MCF 10A (cell line): ENCODE measurements around the gene KCNN1. TPM values are rescaled to one million over a fixed set of nuclear protein-coding genes. Genes with fewer than 3 reads are reported as not detected.

ENCODE experiments used
- BruUV-seq: library from RNA; stranded (reverse); fragments of 400-500 nt; replicated peaks from 2 replicates; lab custom pipeline; 2021; lab: Mats Ljungman, UMichigan
- CTCF ChIA-PET: fragments of 300-600 bp; sonication (Branson Sonifier 250); formaldehyde crosslinking; extraction: SDS; loops from one replicate; lab custom pipeline; 2021; ENCODE audit warnings: antibody characterized with exemption, inconsistent platforms; lab: Yijun Ruan, JAX
- POLR2A ChIA-PET: fragments of 300-600, 350-650 bp; sonication (Branson Sonifier 250); formaldehyde crosslinking; extraction: SDS; loops from one replicate; lab custom pipeline; 2020; ENCODE audit warnings: antibody characterized with exemption, inconsistent platforms; lab: Yijun Ruan, JAX
- DNase-seq: peaks from one replicate; pipeline ENCODE4 v3.0.0-alpha.2; 2018; ENCODE audit not compliant: unreplicated experiment
- H3K27ac Mint-ChIP-seq: one replicate; pipeline ENCODE4 v1.8.0; 2022; ENCODE audit warnings: mild to moderate bottlenecking, low read depth, mixed read lengths; ENCODE audit not compliant: unreplicated experiment
- H3K27me3 Mint-ChIP-seq: one replicate; pipeline ENCODE4 v1.8.0; 2022; ENCODE audit warnings: mixed read lengths; ENCODE audit not compliant: insufficient read depth, unreplicated experiment
- H3K36me3 Mint-ChIP-seq: one replicate; pipeline ENCODE4 v1.8.0; 2022; ENCODE audit warnings: mild to moderate bottlenecking, moderate library complexity, mixed read lengths; ENCODE audit not compliant: insufficient read depth, unreplicated experiment
- H3K4me1 Mint-ChIP-seq: one replicate; pipeline ENCODE4 v1.8.0; 2022; ENCODE audit warnings: mixed read lengths; ENCODE audit not compliant: insufficient read depth, unreplicated experiment
- H3K4me3 Mint-ChIP-seq: one replicate; pipeline ENCODE4 v1.8.0; 2022; ENCODE audit warnings: mild to moderate bottlenecking, moderate library complexity, mixed read lengths; ENCODE audit not compliant: unreplicated experiment
- H3K9me3 Mint-ChIP-seq: one replicate; pipeline ENCODE4 v1.8.0; 2022; ENCODE audit warnings: mixed read lengths; ENCODE audit not compliant: unreplicated experiment
- intact Hi-C: fragments of 100-400 bp; cut with micrococcal nuclease; formaldehyde crosslinking; loops from 2 replicates; pipeline ENCODE4 v1.14.1; 2022
- total RNA-seq: library from RNA; stranded (reverse); gene quantifications from 2 replicates; pipeline ENCODE4 v1.2.3, GENCODE V29; 2022
- TF ChIP-seq, protein P1 (sequence below): fragments of 200-600 bp; IDR thresholded peaks from one replicate; pipeline ENCODE4 v1.8.0; 2022; ENCODE audit warnings: antibody characterized with exemption, mild to moderate bottlenecking; ENCODE audit not compliant: unreplicated experiment

Gene KCNN1
- total RNA-seq, 1 experiment from 2014 or later, result not detected

DNA sequence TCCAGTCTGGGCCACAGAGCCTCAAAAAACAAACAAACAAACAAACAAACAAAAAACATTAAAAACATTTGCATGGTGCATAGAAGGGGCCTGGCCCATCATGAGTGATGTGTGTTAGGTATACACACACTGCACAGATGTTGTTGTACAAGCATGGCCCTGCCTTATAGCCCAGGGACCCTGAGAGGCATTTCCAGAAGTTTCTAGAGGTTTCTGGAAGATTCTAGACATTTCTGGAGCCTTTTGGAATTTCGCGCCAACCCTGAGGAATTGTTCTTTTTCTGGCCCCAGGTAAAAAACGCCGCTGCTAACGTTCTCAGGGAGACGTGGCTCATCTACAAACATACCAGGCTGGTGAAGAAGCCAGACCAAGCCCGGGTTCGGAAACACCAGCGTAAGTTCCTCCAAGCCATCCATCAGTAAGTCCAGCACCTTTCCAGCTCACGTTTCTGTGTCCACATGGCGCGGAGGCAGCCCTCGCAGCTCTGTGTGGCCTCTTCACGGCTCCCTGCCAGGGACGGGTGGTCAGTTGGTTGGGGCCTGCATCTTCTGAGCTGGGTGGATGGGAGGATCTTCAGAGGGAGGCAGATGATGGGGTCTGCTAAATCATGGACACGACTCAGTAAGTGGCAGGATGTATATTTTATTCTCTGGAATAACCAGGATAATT is 22.7 kb downstream of the KCNN1 start:
- no peaks in the 10 kb centered on the region for H3K27me3 Mint-ChIP-seq
- no peak overlapping the region for H3K27ac Mint-ChIP-seq
- H3K4me3 Mint-ChIP-seq, result no peak overlapping the region
- ChIA-PET CTCF (interaction anchor here (0.8 to 2.2 kb wide), 3 partner anchors 33 to 51 kb away, joined by 3 to 16 read pairs (median 4); no protein-coding TSS in a partner anchor), POLR2A (interaction anchor here (0.7 kb wide), 1 partner anchor 12 kb away, joined by 3 read pairs; no protein-coding TSS in a partner anchor)
- H3K4me1 Mint-ChIP-seq, result no peaks in the 10 kb centered on the region
- H3K9me3 Mint-ChIP-seq, result no peaks in the 10 kb centered on the region
- H3K36me3 Mint-ChIP-seq, result no peaks in the 10 kb centered on the region
- intact Hi-C loops, result no loop called here
- BruUV-seq, result no TSS peak
- TF ChIP-seq, protein P1, sequence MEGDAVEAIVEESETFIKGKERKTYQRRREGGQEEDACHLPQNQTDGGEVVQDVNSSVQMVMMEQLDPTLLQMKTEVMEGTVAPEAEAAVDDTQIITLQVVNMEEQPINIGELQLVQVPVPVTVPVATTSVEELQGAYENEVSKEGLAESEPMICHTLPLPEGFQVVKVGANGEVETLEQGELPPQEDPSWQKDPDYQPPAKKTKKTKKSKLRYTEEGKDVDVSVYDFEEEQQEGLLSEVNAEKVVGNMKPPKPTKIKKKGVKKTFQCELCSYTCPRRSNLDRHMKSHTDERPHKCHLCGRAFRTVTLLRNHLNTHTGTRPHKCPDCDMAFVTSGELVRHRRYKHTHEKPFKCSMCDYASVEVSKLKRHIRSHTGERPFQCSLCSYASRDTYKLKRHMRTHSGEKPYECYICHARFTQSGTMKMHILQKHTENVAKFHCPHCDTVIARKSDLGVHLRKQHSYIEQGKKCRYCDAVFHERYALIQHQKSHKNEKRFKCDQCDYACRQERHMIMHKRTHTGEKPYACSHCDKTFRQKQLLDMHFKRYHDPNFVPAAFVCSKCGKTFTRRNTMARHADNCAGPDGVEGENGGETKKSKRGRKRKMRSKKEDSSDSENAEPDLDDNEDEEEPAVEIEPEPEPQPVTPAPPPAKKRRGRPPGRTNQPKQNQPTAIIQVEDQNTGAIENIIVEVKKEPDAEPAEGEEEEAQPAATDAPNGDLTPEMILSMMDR, result no peak
- DNase-seq, result no peak

DNA sequence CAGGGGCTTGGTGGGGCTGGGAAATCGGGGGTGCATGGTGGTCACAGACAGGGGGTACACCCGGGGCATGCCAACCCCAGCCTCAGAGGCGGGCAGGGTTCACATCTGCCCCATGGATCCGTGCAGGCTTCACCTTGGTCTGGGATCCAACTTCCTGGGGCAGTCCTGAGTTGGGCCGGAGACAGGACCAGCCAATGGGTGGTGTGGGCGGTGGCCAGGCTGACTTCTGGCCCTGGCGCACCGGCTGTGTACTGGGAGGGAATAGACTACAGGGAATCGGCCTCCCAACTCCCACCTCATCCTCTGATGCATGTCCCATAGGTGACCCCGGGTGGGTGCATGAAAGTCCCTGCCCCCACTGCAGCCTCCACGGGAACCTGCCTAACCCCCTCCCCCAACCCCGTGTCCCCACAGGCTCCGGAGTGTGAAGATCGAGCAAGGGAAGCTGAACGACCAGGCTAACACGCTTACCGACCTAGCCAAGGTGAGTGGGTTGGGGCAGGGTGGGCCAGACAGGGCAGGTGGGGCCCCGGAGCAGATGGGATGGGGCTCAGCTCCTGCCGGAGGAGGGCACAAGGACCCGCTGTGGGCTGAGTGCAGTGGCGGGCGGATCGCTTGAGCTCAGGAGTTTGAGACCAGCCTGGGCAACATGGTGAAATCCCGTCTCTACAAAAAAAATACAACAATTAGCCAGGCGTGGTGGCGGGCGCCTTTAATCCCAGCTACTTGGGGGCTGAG is 26.3 kb downstream of the KCNN1 start:
- H3K4me1 Mint-ChIP-seq, result no peaks in the 10 kb centered on the region
- intact Hi-C loops, result no loop called here
- no peak for DNase-seq
- H3K27me3 Mint-ChIP-seq, result no peaks in the 10 kb centered on the region
- H3K9me3 Mint-ChIP-seq, result no peaks in the 10 kb centered on the region
- no peaks in the 10 kb centered on the region for H3K36me3 Mint-ChIP-seq
- no peak overlapping the region for H3K4me3 Mint-ChIP-seq
- BruUV-seq, result no TSS peak
- TF ChIP-seq, protein P1, result no peak
- POLR2A ChIA-PET, result interaction anchor here (0.8 to 4.2 kb wide), 2 partner anchors 37 to 54 kb away, joined by 3 to 38 read pairs; no protein-coding TSS in a partner anchor
- H3K27ac Mint-ChIP-seq, result no peak overlapping the region
- CTCF ChIA-PET, result interaction anchor here (3.9 to 10.1 kb wide), 3 partner anchors 48 to 122 kb away, joined by 18 to 224 read pairs (median 67); partner anchors contain the start of gene SLC5A5

DNA sequence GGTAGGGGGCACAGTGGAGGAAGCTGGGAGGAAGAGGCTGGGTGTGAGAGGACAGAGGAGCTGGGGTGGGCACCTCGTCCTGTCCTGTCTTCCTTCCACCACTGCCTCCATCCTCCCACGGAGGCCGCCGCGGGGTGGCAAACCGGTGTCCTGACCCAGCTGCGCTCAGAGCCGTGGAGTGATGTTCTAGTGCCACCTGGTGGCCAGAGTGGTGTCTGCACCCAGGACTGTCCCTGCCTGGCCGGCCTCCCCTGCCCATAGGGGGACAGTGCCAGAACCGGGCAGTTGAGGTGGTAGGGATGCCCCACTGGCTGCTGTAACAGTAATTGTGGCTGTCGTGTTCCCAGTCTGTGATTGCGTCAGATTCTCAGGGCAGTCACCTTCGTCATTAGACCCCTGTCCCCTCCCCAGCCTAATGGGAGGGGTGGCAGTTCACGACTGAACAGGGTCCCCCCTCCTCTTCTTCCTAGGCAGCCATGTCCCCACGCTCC is 30.0 kb downstream of the KCNN1 start:
- no peaks in the 10 kb centered on the region for H3K27me3 Mint-ChIP-seq
- H3K27ac Mint-ChIP-seq, result no peak overlapping the region
- intact Hi-C loops, result loop anchor here (1.0 to 5.0 kb wide), 2 partner anchors 59 to 140 kb away; partner anchors contain the start of gene RPL18A
- TF ChIP-seq, protein P1, result peak; percentile 96
- ChIA-PET CTCF (interaction anchor here (0.6 to 10.1 kb wide), 15 partner anchors 9 to 292 kb away, joined by 3 to 224 read pairs (median 6); partner anchors contain the start of genes ARRDC2, CCDC124 and SLC5A5), POLR2A (interaction anchor here (0.6 to 4.2 kb wide), 5 partner anchors 58 to 137 kb away, joined by 3 to 38 read pairs (median 4); partner anchors contain the start of genes CCDC124 and RPL18A)
- no peaks in the 10 kb centered on the region for H3K9me3 Mint-ChIP-seq
- peaks cover 6% of the 10 kb centered on the region for H3K4me1 Mint-ChIP-seq
- no peak overlapping the region for H3K4me3 Mint-ChIP-seq
- no TSS peak for BruUV-seq
- no peaks in the 10 kb centered on the region for H3K36me3 Mint-ChIP-seq
- DNase-seq, result peak; percentile 83
